ENCODE results near the gene RBM28. TPM values are rescaled to one million over a fixed set of nuclear protein-coding genes. Genes with fewer than 3 reads are reported as not detected.

Gene RBM28
- total RNA-seq, 4 donors from 2014 or later, result 27.5 to 70.8 (median 44.6) TPM

DNA sequence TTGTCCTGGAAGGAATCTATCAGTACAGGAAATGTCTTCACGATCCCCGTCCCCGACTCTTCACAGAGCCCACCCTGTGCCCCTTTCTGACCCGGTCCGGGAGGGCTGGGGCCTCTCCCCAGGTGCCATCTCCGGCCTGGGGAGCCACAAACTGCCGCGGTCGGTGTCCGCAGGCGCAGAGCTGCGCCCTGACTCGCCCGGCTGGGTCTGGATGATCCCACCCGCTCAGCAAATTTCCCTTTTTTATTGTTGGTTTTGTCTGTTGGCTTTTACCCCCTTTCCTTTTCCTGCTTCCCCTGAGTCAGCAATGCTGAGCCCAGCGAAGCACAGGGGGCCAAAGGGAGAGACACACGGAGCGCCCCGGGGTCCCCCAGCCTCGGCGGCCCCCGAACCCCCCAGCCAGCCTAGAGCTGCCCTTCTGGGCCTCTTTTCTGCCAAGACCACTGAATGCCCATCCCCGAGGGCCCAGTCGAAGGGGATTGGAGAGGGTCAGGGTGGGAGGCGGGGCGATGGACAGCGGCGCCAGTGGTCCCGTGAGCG lies 71.7 kb downstream of the RBM28 start:
- no peak for TF ChIP-seq CTCF (IDR thresholded peaks at IDR 0.05; ENCODE audit: low read depth)

DNA sequence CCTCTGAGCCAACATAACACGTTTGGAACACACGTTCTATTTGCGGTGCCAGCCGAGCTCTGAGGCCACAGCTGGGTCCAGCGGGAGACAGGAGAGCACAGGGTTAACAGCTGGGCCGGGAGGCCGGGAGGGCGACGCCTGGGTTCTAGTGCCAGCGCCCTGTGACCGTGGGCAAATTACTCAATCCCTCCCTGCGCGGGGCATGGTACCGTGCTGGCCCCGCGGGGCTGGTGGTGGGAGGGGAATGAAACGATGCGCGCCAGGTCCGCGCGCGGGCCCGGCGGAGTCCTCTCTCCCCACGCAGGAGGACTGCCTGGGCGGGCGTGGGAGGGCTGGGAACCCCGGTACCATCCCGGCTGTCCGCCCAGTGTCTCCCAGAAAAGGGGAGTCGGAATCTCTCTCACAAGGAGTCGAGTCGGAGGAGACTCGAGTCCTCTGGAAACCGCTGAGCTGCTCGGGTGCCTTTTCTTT lies 72.2 kb downstream of the RBM28 start:
- no peak for TF ChIP-seq CTCF (IDR thresholded peaks at IDR 0.05; ENCODE audit: low read depth)

DNA sequence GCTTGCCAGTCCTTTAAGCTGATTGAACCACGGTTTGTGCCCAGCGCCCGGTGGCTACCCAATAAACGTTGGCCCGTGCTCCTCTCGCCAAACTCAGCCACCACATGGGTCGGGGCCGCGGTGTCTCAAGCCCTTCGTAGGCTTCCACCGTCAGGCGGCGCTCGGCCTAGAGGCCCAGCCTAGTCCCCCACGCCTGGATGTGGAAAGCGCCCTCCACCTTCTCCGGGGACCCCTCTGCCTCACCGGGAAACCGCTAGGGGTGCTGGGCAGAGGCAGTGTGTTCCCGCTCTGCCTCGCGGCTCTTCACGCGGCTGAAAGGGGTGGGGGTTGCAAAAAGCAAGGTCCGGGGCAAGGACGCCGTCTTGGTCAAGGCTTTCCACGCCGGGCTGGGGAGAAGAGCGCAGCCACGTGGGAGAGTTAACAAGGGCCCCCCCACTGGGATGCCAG lies 72.9 kb downstream of the RBM28 start:
- TF ChIP-seq CTCF (IDR thresholded peaks at IDR 0.05; ENCODE audit: low read depth), result no peak

DNA sequence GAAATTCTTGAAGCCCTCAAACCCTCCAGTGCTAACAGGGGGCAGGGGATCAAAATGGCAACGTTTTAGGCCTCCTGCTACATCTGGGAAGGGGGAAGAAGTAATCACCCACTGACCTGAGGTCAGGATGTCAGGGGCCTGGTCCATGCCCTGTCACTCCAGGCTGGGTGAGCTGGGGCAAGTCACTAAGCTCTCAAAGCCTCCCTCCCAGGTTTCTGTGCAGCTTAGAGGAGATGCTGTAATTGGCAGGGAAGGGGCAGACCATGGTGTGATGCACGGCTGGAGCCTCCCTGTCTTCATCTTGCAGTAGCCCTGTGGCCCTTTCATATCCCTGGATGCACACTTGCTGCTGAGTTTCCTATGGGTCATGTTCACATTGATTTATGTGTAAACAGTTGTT lies 75.5 kb downstream of the RBM28 start:
- TF ChIP-seq CTCF (IDR thresholded peaks at IDR 0.05; ENCODE audit: low read depth), result no peak

DNA sequence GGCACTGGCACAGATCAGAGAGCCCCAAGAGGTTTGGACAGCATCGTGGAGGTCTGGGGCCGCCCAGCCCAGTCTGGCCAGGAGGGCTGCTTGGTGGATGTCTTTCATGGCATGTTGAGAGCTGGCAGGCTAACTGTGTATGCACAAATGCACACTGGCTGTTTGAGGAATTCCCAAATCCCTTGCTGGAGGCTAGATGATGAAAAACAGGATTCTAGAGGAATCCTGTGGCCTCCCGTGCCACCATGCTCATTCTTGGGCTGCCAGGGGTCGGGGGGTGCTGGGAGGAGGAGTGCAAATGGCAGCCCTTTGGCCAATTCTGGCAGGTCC lies 76.1 kb downstream of the RBM28 start:
- no peak for TF ChIP-seq CTCF (IDR thresholded peaks at IDR 0.05; ENCODE audit: low read depth)

- no peak for TF ChIP-seq CTCF (IDR thresholded peaks at IDR 0.05; ENCODE audit: low read depth)
Measured at GRCh38 chr7:128266883-128267594, 76.7 kb downstream of the RBM28 start.

GRCh38 chr7:128266529-128266882 lies 77.2 kb downstream of the RBM28 start:
- no peak for TF ChIP-seq CTCF (IDR thresholded peaks at IDR 0.05; ENCODE audit: low read depth)

Data from subcutaneous adipose tissue (tissue), 4 donors.